8988T (cell line): ENCODE measurements around the gene RBM12.
"Not testable (repeated sequence)": the region's sequence is repeated elsewhere in the genome, so short reads cannot be mapped to it uniquely, and the experiment has no call there.

Source experiments
- DNase-seq: peaks from one replicate; pipeline ENCODE4 v3.0.0; 2011

The RBM12 gene, protein sequence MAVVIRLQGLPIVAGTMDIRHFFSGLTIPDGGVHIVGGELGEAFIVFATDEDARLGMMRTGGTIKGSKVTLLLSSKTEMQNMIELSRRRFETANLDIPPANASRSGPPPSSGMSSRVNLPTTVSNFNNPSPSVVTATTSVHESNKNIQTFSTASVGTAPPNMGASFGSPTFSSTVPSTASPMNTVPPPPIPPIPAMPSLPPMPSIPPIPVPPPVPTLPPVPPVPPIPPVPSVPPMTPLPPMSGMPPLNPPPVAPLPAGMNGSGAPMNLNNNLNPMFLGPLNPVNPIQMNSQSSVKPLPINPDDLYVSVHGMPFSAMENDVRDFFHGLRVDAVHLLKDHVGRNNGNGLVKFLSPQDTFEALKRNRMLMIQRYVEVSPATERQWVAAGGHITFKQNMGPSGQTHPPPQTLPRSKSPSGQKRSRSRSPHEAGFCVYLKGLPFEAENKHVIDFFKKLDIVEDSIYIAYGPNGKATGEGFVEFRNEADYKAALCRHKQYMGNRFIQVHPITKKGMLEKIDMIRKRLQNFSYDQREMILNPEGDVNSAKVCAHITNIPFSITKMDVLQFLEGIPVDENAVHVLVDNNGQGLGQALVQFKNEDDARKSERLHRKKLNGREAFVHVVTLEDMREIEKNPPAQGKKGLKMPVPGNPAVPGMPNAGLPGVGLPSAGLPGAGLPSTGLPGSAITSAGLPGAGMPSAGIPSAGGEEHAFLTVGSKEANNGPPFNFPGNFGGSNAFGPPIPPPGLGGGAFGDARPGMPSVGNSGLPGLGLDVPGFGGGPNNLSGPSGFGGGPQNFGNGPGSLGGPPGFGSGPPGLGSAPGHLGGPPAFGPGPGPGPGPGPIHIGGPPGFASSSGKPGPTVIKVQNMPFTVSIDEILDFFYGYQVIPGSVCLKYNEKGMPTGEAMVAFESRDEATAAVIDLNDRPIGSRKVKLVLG

DNA sequence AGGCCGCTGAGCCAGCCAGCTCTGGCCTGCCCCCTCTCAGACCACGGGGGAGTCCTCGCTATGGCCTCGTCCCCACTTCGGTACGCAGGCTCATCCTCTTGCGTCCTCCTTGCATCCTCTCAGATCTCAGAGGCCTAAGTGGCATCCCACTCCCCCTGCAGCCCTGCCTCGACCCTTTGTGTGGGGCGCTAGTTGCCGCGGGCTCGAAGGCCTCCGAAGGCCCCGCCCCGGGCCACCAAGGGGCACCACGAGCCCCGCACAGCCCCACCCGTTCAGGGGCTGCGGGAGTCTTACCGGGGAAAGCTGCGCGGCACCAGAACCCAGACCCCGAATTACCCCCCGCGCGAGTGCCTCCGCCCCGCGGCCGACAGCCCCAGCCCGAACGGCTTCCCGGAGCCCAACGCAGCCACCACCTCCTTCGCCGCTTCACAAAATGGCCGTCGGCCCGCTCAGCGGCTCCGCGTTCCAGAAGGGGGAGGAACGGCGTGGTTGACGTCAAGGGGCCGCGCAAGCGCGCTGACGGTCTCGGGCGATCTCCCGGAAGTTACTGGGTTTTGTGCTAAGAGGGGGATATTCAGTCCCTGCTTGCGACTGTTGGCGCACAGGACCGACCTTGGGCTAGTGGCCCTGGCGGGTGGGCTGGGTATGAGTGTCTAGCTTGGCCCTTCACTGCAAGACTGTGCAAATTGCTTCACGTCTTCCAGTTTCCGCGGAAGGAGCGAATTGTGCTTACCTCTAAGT lies at the start of gene RBM12, which contains the start of gene CPNE1:
RBM12 (minus strand) TSS at position 435 of the 741 bp plus-strand sequence. CDS start 9,578 bp downstream, outside the sequence.
CPNE1 (minus strand) TSS at position 435 of the 741 bp plus-strand sequence. CDS start 31,977 bp downstream, outside the sequence.
- DNase-seq, result peak; percentile 90

DNA sequence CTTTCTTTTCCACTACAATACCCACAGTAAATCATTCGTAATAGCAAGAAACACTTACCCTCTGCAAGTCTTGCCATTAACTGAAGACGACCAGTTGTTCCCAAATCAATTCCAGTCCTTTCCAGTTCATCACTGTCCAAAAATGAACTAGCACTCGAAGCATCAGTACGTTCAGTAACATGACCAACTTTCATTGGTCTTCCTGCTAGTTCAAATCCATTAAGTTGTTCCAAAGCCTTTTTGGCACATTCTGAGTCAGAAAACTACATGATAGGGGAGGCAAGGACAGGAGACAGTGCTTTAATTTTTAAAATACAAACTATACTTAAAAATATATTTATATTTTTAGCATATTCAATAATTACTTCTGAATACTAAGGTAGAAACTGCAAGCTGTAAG lies 49.4 kb upstream of the RBM12 start:
- no peak for DNase-seq

DNA sequence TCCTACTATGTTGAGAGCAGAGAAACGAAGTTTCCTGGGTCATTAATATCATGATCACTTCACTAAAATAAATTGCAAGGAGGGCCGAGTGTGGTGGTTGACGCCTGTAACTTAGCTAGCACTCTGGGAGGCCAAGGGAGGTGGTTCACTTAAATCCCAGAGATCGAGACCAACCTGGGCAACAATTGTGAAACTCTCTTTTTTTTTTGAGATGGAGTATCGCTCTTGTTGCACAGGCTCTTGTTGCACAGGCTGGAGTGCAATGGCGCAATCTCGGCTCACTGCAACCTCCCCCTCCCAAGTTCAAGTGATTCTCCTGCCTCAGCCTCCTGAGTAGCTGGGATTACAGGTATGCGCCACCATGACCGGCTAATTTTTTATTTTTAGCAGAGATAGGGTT lies 48.4 kb upstream of the RBM12 start:
- not testable (repeated sequence) for DNase-seq

DNA sequence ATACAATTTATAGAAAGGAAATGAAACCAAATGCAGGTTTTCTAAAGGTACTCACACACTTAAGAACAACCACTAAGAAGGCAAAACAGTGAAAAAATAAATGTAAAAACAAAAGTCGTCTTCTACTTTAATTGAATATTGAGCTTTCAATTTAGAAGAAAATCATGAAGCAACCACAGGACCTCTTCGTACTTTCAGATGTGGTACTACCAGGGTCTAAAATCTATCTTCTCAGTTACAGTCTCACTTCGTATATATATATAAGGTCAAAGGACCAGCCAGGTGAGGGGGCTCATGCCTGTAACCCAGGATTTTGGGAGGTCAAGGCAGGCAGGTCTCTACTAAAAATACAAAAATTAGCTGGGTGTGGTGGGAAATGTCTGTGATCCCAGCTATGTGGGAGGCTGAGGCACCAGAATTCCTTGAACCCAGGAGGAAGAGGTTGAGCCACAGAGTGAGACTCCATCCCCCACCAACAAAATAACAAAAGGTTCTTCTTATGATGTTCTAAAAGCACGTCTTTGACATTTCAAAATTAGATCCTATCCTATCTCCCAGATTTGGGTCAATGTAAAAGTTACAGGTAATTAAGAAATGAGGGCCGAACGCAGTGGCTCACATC lies 47.0 kb upstream of the RBM12 start:
- no peak for DNase-seq

DNA sequence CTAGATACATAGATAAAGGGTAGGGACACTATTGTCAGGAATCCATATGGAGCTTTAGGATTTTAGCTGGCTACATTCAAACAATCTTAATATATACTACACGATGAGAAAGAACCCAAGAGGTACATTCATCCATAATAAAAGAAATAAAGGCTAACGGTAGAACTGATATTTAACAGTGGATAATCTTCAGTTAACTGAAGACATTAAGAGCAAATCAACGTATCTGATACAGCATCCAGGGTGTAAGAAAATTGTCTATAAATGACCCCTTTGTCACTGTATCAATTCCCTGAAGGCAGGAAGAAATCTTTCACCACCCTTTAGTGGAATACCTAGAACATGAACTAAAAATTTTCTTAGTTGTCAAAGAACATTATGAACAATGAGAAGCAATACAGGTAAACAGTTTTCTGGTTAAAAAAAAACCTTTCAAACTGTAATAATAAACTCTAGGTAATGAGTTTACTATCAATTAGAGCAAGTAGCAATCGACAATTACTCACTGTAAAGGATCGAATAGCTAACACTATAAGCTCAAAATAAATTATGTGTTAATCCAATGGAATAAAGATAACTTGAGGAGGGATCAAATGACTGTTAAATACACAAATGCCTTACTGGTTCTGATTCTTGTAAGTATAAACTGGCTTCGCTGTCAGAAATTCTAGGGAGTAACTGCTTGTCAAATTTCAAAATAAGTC lies 46.3 kb upstream of the RBM12 start:
- DNase-seq, result no peak

DNA sequence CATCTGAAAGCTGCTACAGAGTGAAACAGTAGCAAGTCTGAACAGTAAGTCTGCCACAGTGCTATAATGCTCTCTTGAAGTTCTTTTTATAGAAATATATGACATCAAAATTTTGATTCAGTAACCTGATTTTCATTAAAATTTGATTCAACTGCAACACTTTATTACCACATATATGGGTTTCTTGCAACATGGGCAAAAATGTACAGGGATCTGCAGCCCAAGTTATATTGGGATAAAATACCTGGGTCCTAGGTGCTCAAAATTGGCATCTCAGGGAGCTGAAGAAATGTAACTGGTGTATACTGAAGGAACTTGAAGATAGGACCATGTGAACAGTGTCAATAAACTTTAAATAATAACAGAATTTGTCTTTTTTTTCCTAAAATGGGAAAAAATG lies 45.3 kb upstream of the RBM12 start:
- no peak for DNase-seq

DNA sequence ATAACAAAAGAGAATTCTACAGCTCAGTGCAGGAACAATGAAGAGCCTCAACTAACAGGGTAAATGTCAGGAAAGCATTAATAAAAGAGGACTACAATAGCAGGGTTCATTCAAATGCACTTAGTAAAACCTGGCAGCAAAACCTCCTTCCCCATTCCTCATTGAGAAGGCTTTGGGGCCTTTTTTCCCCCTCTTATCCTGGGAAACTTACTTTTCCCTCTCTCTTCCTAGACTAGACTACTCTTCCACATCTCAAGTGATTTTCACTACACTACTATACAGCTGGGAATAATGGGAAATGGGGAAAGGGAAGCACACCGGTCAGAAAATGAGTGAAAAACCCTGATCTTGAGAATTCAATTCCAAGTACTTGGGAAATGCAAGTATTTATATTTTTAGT lies 44.6 kb upstream of the RBM12 start:
- DNase-seq, result no peak

DNA sequence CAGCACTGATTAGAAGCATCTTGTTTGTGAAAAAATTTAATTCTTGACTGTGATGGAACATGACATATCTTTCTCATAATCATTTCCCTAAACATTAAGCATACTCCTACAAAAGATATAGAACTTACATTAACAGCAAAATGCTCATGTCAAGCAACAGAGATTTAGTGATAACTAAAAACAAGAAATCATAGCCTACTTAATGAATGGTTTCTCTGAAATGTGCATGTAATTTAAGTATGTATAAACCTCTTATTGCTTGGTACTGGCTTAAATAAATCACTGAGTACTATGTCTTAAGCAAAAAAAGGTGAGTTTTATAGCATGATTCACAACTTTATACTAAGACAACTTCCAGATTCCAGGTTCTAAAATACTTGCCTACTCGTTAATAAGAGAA lies 43.8 kb upstream of the RBM12 start:
- DNase-seq, result no peak

DNA sequence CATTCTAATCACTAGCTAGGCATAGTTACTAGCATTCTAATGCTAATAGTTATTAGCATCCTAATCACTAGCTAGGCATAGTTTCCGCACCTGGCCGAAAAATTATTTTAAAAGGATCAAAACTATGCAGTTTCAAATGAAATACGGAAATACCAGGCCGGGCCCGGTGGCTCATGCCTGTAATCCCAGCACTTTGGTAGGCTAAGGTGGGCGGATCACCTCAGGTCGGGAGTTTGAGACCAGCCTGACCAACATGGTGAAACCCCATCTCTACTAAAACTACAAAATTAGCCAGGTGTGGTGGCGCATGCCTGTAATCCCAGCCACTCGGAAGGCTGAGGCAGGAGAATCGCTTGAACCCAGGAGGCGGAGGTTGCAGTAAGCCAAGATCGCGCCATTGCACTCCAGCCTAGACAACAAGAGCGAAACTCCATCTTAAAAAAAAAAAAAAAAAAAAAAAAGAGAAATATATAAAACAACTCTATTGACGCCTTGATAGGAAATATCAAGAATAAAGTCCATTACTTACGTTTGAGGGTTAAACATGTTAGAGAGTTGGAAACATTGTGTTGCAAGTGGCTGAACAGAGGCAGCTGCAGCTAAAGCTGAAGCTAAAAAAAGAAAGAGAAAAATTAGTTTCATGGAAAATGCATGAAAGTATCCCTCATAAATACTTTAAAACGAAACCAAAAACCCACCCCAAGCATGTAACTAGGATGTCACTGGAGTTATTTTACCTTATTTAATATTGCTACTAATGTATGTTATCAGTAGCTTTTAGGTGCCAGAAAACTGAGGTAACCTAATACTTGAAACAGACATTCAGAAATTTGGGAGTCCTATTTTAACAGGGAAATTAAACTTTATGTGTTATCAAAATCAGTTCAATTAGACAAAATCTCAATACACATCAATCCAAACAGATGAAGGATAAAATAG lies 42.2 kb upstream of the RBM12 start:
- not testable (repeated sequence) for DNase-seq

DNA sequence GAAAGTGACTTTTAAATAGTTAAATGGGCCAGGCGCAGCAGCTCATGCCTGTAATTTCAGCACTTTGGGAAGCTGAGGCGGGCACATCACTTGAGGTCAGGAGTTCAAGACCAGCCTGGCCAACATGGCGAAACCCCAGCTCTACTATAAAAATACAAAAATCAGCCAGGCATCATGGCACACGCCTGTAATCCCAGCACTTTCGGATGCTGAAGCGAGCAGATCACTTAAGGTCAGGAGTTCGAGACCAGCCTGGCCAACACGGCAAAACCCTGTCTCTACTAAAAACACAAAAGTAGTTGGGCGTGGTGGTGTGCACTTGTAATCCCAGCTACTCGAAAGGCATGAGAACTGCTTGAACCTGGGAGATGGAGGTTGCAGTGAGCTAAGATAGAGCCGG lies 41.2 kb upstream of the RBM12 start:
- not testable (repeated sequence) for DNase-seq

DNA sequence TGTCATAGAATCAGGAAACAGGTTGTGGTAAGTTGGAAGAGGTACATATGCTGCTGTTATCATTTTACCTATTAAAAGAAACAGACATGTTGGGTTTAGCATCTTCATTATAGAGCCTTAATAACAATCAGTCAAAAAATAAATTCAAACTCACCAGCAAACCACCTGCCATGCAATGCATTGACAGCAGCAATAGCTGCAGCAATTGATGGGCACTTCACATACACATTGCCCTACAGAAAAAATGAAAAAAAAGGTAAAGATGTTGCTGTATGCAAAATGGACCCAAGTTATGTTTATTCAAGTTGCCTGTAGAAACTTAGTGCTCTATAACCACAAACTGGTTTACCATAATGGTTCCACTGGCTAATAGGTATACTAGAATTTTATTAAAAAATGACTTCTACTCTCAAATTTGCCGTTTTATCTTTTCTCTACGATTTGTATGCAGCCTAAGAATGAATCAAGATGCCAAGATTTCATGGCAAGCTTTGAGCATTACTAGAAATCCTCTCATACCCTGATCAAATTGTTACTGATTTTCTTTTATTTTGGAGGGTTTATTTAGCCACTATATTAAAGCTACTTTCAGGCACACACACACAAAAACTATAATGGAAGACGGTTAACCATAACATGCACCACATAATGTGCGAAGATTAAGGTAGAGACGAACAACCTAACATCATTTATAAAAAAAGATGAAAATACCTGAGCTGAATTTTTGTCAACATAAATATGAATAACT lies 40.0 kb upstream of the RBM12 start:
- no peak for DNase-seq

DNA sequence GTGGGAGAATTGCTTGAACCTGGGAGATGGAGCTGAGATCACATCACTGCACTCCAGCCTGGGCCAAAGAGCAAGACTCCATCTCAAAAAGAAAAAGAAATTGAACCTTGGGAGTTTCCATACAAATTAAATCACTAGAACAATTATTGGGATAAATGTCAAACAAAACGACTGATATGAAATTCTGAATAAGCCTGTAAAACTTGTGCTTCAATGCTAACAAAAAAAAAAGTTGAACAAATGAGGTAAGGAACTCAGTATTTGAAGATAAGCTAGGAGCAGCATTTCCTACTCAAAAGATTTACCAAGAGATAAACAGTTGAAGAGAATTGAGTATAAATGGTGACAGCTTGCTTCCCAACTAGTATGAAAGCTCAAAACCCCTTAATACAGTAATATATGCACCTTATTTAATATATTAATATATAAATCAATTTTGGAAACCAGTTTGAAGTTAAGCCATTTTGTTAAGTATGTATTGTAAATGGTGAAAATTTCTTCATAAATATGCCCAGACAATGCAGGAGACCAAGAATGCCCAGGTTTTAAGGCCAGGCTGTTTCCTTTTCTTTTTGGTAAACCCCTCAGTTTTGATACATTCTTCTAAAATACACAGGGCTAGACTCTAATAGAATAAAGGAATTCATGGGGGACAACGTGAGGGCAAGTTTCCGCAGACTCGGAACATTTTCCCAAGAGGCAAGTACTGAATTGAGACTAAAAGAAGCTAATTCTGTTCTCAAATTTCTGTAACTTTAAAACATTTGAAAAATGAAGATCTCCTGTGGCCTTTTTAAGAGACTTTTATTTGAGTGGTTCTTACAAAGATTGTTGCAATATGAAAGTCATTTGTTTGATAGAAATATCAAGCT lies 38.4 kb upstream of the RBM12 start:
- no peak for DNase-seq

DNA sequence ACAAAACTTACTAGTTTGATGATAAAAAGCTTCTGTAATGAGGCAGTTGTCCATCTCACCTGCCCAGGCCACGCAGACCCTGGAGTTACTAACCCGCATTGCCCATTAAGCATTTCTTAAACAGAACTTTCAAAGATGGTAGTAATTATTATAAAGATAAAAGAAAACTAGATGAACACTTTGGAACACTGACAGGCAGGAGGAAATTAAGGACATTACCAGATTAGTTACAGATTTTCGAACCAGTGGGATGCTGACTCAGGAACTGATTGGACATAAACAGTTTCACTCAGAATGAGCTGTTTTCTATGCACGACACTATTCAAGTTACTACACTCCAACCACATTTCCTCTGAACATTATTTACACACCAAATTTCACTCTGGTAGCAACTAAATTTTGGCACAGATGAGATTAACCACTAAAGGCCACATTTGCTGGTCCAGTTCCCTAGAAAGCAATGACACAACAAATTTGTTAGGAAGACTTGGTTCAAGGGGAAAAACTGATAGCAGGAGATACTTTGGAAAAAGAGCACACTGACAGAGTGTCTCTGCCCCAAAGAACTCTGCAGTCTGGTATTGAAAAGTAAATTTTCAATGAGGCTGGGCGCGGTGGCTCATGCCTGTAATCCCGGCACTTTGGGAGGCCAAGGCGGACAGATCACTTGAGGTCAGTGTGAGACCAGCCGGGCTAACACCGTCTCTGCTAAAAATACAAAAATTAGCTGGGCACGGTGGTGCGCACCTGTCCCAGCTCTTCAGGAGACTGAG lies 37.5 kb upstream of the RBM12 start:
- no peak for DNase-seq

DNA sequence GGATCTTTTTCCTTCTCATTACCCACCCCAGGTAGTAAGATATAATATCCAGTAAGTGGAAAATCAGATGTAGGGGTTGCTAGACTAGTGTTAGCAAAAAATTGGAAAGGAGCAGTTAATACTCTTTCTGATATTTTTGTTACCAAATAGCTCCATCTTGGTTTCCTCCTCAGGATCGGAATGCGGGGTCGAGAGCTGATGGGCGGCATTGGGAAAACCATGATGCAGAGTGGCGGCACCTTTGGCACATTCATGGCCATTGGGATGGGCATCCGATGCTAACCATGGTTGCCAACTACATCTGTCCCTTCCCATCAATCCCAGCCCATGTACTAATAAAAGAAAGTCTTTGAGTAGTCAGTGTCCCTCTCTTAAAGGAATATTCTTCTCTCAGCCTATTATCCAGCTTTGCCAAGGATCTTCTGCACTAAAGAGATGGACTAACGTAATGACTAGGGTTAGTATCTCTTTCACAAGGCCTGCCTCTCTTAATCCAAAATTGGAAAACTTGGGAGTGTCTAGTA lies 36.0 kb upstream of the RBM12 start:
- no peak for DNase-seq

DNA sequence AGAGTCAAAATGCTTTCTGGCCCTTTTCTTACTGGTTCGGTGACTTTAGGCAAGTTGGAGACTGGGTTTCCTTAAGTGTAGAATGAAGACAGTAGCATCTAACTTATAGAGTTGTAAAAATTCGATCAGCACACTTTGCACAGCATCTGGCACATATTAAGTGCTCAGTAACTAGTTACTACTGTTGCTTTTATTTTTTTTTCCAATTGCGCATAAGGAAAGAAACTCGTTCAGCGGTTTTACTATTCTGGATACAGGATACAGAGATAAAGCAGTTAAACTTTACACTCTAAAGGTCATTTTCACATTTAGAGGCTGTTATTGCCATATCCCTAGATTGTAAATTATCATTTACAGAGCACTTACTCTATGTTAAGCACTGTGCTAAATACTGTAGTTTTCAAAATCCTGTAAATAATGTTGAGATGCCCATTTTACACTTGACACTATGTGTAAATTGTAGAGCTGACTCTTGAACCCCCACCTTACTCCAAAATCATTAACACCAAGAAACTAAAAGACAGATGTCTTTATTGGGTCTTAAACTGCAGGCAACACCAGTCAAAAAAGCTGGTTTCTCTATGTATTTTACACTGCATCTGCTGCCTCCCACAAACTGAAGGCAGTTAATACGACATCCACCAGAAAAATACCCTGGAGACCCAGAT lies 35.4 kb upstream of the RBM12 start:
- DNase-seq, result no peak

DNA sequence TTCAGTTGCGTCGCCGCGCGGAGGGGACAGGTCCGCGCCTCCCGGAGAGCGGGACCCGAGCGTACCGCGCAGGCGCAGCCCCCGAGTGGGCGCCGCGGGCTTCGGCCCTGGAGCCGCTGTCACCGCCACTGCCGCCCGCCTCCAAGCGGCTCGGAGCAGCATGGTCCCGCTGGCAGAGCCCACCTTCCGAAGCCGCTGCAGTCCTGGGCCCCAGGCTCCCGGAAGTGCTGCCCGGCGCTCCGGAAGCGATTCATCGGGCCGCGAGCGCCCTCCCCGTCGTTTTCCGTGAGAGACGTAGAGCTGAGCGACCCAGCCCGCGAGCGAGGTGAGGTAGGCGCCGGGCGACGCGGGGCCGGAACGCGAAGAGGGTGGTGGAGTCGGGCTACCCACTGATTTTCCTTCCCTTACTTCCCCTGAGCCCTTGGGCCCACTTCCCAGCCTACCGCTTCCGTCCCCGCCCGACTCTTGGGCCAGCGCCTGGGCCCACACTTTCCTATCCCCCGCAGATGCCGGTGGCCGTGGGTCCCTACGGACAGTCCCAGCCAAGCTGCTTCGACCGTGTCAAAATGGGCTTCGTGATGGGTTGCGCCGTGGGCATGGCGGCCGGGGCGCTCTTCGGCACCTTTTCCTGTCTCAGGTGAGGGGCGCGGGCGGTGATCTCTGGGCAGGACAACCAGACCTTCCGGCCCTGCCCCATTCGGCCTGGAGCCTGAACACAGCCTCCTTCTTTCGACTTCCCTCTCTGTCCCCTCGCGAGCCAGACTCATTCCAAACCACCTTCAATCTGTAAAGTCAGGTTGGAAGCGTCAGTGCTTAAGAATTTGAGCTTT lies 34.6 kb upstream of the RBM12 start, which contains the start of the genes NFS1 and ROMO1:
NFS1 (minus strand) TSS at position 226 of the 830 bp plus-strand sequence; CDS start at position 162, 64 bp downstream.
ROMO1 (plus strand) TSS at position 279 of the 830 bp plus-strand sequence; CDS start at position 507, 228 bp downstream.
- peak; percentile 85 for DNase-seq
